GM12878 (cell line): ENCODE measurements around the gene CASP12. TPM values are rescaled to one million over a fixed set of nuclear protein-coding genes. Genes with fewer than 3 reads are reported as not detected.

ENCODE experiments used
- ATAC-seq: fragments of 200-7000 bp; cut with Tn5 transposase; 3 replicates; pipeline ENCODE4 v1.9.1; 2020; ENCODE audit warnings: mild to moderate bottlenecking, moderate library complexity
- BruUV-seq: library from RNA; stranded (reverse); fragments of 400-500 nt; replicated peaks from 2 replicates; lab custom pipeline; 2021; lab: Mats Ljungman, UMichigan
- CTCF ChIA-PET: fragments of 300-600 bp; sonication (Branson Sonifier 250); formaldehyde crosslinking; extraction: SDS; loops from one replicate; lab custom pipeline; 2021; ENCODE audit warnings: inconsistent platforms; lab: Yijun Ruan, JAX
- POLR2A ChIA-PET: fragments of 350-600 bp; formaldehyde crosslinking; extraction: SDS; loops from one replicate; lab custom pipeline; 2021; ENCODE audit warnings: inconsistent platforms; lab: Charles Lee
- RAD21 ChIA-PET: fragments of 300-600 bp; sonication (Branson Sonifier 250); formaldehyde crosslinking; loops from one replicate; lab custom pipeline; 2023; ENCODE audit warnings: antibody characterized with exemption; ENCODE audit not compliant: unreplicated experiment; lab: Charles Lee
- SMC1A ChIA-PET: fragments of 300-600 bp; sonication (Branson Sonifier 250); formaldehyde crosslinking; loops from one replicate; lab custom pipeline; 2023; ENCODE audit not compliant: unreplicated experiment, uncharacterized antibody; lab: Charles Lee
- DNase-seq: peaks from one replicate; pipeline ENCODE4 v3.0.0-alpha.2; 2011; ENCODE audit warnings: low read depth, low spot score
- FAIRE-seq: peaks from 3 replicates; lab custom pipeline; 2011; peaks lifted over from hg19 to GRCh38; lab: Jason Lieb, UNC
- H2AFZ ChIP-seq: 2 replicates; pipeline ENCODE4 v1.6.0; 2011; ENCODE audit warnings: low read depth, low read length, control low read depth; ENCODE audit not compliant: control insufficient read depth
- H3K27ac ChIP-seq: 2 replicates; pipeline ENCODE4 v1.5.1; 2011; ENCODE audit warnings: control low read depth; ENCODE audit not compliant: control insufficient read depth, insufficient read depth
- H3K27me3 ChIP-seq, 2 experiments: replicated peaks in 1 of 2; 2 replicates each; pipeline versions ENCODE4 v1.6.0 to v1.6.1; 2011; ENCODE audit warnings: low read length in 1 of 2; ENCODE audit not compliant: control insufficient read depth in 2 of 2, insufficient read depth in 2 of 2
- H3K36me3 ChIP-seq, 2 experiments: 2 replicates each; pipeline ENCODE4 v1.5.1; 2011; ENCODE audit warnings: low read length in 1 of 2; ENCODE audit not compliant: control insufficient read depth in 2 of 2, insufficient read depth in 2 of 2
- H3K4me1 ChIP-seq: 2 replicates; pipeline ENCODE4 v1.6.1; 2011; ENCODE audit warnings: mild to moderate bottlenecking, low read length, moderate library complexity, mixed read lengths; ENCODE audit not compliant: control insufficient read depth, insufficient read depth
- H3K4me2 ChIP-seq: 2 replicates; pipeline ENCODE4 v1.6.0; 2011; ENCODE audit warnings: control low read depth; ENCODE audit not compliant: control insufficient read depth, insufficient read depth
- H3K4me3 ChIP-seq: fragments of 200-600 bp; sonication (generic); 2 replicates; pipeline ENCODE4 v1.5.1; 2016
- H3K79me2 ChIP-seq: 2 replicates; pipeline ENCODE4 v1.6.0; 2011; ENCODE audit warnings: low read length; ENCODE audit not compliant: control insufficient read depth, insufficient read depth
- H3K9ac ChIP-seq: 2 replicates; pipeline ENCODE4 v1.8.0; 2011; ENCODE audit warnings: low read length, control low read depth, mixed read lengths; ENCODE audit not compliant: control insufficient read depth, insufficient read depth
- H3K9me3 ChIP-seq: replicated peaks from 3 replicates; pipeline ENCODE4 v1.5.1; 2011; ENCODE audit warnings: mild to moderate bottlenecking, low read length; ENCODE audit not compliant: control insufficient read depth, insufficient read depth
- H4K20me1 ChIP-seq: 2 replicates; pipeline ENCODE4 v1.6.0; 2011; ENCODE audit not compliant: control insufficient read depth, insufficient read depth
- EGR1 ChIP-seq, 2 experiments: IDR thresholded peaks; 1 replicate in 1 of 2; 2 replicates in 1 of 2; pipeline ENCODE4 v1.6.1; 2011 to 2012; ENCODE audit warnings: low read depth in 2 of 2, low read length in 2 of 2, borderline replicate concordance in 1 of 2, mild to moderate bottlenecking in 1 of 2, moderate library complexity in 1 of 2
- EZH2 ChIP-seq: IDR thresholded peaks from 2 replicates; pipeline ENCODE4 v1.6.1; 2012; ENCODE audit warnings: low read depth, mild to moderate bottlenecking, control low read depth, inconsistent platforms, low read length, borderline replicate concordance; ENCODE audit not compliant: control insufficient read depth
- JUND ChIP-seq: IDR thresholded peaks from 2 replicates; pipeline ENCODE4 v1.6.1; 2012; ENCODE audit warnings: low read depth, mild to moderate bottlenecking, low read length, improper control_type of control experiment, moderate library complexity
- MEF2B ChIP-seq: fragments of 450-650 bp; IDR thresholded peaks from 2 replicates; pipeline ENCODE4 v1.6.1; 2018; ENCODE audit warnings: mild to moderate bottlenecking, moderate library complexity; ENCODE audit not compliant: partially characterized antibody, poor library complexity, severe bottlenecking
- MTA3 ChIP-seq: IDR thresholded peaks from 2 replicates; pipeline ENCODE4 v1.6.1; 2012; ENCODE audit warnings: low read length, inconsistent platforms, borderline replicate concordance
- NR2C1 ChIP-seq: fragments of 450-650 bp; IDR thresholded peaks from 2 replicates; pipeline ENCODE4 v1.6.1; 2017; ENCODE audit warnings: antibody characterized with exemption, mild to moderate bottlenecking, moderate library complexity
- POLR2A ChIP-seq: IDR thresholded peaks from 2 replicates; pipeline ENCODE4 v1.6.1; 2011; ENCODE audit warnings: low read depth, mild to moderate bottlenecking, low read length
- POU2F2 ChIP-seq: IDR thresholded peaks from 3 replicates; pipeline ENCODE4 v1.6.1; 2011; ENCODE audit warnings: low read depth, mild to moderate bottlenecking, low read length, borderline replicate concordance
- RB1 ChIP-seq: fragments of 450-650 bp; formaldehyde crosslinking; IDR thresholded peaks from 2 replicates; pipeline ENCODE4 v1.6.1; 2017; ENCODE audit warnings: mild to moderate bottlenecking, borderline replicate concordance
- SRF ChIP-seq, 2 experiments: IDR thresholded peaks; 2 replicates each; pipeline ENCODE4 v1.6.1; 2011; ENCODE audit warnings: low read depth in 2 of 2, low read length in 2 of 2, mild to moderate bottlenecking in 1 of 2, moderate library complexity in 1 of 2
- TCF3 ChIP-seq: IDR thresholded peaks from 2 replicates; pipeline ENCODE4 v1.6.1; 2012; ENCODE audit warnings: low read depth, mild to moderate bottlenecking, low read length, borderline replicate concordance; ENCODE audit not compliant: insufficient read depth
- in situ Hi-C: fragments of 300-500 bp; cut with MboI; formaldehyde crosslinking; loops from 9 replicates; pipeline ENCODE4 v1.14.3; 2018; ENCODE audit warnings: mixed read lengths
- intact Hi-C: fragments of 100-400 bp; cut with micrococcal nuclease; formaldehyde crosslinking; loops from one replicate; pipeline ENCODE4 v1.14.2; 2022; ENCODE audit not compliant: unreplicated experiment
- polyA plus RNA-seq, 11 experiments: library from polyadenylated mRNA; depleted of rRNA in 4 of 11; unstranded in 6 of 11; stranded (reverse) in 5 of 11; fragments of >200 nt; fragmentation: Nextera tagmentation in 4 of 11; fragmentation: Illumina TruSeq in 1 of 11; extraction: Ambion mirVana in 4 of 11; extraction: Trizol in 1 of 11; gene quantifications; 1 replicate in 1 of 11; 2 replicates in 10 of 11; pipeline versions ENCODE4 v1.2.1 to v1.2.3, GENCODE V29; 2011 to 2016; ENCODE audit warnings: inconsistent platforms in 2 of 11, missing spikeins in 2 of 11, low read depth in 1 of 11
- total RNA-seq, 4 experiments: library from RNA; depleted of rRNA in 3 of 4; stranded (reverse); fragments of >200 nt in 3 of 4; fragmentation: Illumina TruSeq in 1 of 4; extraction: Trizol in 1 of 4; gene quantifications; 2 replicates each; pipeline versions ENCODE4 v1.2.1 to v1.2.3, GENCODE V29; 2013 to 2021
- TF ChIP-seq, protein P1 (sequence below): IDR thresholded peaks from 2 replicates; pipeline ENCODE4 v1.6.1; 2012; ENCODE audit warnings: improper control_type of control experiment, low read depth, low read length; ENCODE audit not compliant: insufficient replicate concordance
- TF ChIP-seq, protein P2 (sequence below): IDR thresholded peaks from 2 replicates; pipeline ENCODE4 v1.6.1; 2012; ENCODE audit warnings: low read length, inconsistent platforms

CASP12 gene
- total and polyA plus RNA-seq, 10 of the 15 experiments (the other 5 are each of a cell fraction or from before 2014, with no cell fraction given): 0.10 to 0.14 TPM; not detected in 8

DNA sequence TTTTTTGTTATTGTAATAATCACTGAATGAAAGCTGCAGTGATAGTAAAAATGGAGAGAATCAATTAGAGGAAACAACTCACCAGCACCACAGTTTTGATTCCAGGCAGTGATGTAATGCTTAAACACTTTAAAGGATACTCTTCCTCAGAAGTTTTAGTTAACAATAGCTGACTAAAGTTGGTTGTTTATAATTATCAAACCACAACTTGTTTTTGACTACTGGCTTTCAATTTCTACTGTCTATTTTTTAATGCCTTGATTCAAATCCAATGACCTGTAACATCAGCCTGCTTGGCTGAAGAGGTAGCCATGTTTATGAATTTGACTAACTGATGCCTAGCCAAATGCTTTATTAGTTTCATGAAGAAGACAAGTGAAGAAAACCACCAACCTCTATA, 18.2 kb upstream of the CASP12 start:
- H3K27me3 ChIP-seq: peaks cover 0 to 2% of the 10 kb centered on the region in 2 experiments; a peak in 1 of 4 replicates
- ChIA-PET RAD21 (no interaction called here), POLR2A (no interaction called here), SMC1A (no interaction called here), CTCF (no interaction called here)
- no peaks in the 10 kb centered on the region for H3K9me3 ChIP-seq
- H3K4me1 ChIP-seq: no peaks in the 10 kb centered on the region
- FAIRE-seq (no peak), DNase-seq (no peak), ATAC-seq (no peak)
- no peak overlapping the region for H3K4me2 ChIP-seq
- H3K79me2 ChIP-seq: no peaks in the 10 kb centered on the region
- TF ChIP-seq EZH2 (no peak), RB1 (no peak), MTA3 (no peak), TCF3 (no peak), POLR2A (no peak), SRF (IDR thresholded peaks at IDR 0.05; ENCODE audit: low read depth in 2 of 2, low read length in 2 of 2) (no peak), MEF2B (no peak), JUND (no peak), POU2F2 (no peak), NR2C1 (no peak), EGR1 (IDR thresholded peaks at IDR 0.05; ENCODE audit: borderline replicate concordance in 1 of 2, low read depth in 2 of 2, low read length in 2 of 2) (no peak)
- TF ChIP-seq, protein P1, sequence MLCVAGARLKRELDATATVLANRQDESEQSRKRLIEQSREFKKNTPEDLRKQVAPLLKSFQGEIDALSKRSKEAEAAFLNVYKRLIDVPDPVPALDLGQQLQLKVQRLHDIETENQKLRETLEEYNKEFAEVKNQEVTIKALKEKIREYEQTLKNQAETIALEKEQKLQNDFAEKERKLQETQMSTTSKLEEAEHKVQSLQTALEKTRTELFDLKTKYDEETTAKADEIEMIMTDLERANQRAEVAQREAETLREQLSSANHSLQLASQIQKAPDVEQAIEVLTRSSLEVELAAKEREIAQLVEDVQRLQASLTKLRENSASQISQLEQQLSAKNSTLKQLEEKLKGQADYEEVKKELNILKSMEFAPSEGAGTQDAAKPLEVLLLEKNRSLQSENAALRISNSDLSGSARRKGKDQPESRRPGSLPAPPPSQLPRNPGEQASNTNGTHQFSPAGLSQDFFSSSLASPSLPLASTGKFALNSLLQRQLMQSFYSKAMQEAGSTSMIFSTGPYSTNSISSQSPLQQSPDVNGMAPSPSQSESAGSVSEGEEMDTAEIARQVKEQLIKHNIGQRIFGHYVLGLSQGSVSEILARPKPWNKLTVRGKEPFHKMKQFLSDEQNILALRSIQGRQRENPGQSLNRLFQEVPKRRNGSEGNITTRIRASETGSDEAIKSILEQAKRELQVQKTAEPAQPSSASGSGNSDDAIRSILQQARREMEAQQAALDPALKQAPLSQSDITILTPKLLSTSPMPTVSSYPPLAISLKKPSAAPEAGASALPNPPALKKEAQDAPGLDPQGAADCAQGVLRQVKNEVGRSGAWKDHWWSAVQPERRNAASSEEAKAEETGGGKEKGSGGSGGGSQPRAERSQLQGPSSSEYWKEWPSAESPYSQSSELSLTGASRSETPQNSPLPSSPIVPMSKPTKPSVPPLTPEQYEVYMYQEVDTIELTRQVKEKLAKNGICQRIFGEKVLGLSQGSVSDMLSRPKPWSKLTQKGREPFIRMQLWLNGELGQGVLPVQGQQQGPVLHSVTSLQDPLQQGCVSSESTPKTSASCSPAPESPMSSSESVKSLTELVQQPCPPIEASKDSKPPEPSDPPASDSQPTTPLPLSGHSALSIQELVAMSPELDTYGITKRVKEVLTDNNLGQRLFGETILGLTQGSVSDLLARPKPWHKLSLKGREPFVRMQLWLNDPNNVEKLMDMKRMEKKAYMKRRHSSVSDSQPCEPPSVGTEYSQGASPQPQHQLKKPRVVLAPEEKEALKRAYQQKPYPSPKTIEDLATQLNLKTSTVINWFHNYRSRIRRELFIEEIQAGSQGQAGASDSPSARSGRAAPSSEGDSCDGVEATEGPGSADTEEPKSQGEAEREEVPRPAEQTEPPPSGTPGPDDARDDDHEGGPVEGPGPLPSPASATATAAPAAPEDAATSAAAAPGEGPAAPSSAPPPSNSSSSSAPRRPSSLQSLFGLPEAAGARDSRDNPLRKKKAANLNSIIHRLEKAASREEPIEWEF: no peak
- TF ChIP-seq, protein P2, sequence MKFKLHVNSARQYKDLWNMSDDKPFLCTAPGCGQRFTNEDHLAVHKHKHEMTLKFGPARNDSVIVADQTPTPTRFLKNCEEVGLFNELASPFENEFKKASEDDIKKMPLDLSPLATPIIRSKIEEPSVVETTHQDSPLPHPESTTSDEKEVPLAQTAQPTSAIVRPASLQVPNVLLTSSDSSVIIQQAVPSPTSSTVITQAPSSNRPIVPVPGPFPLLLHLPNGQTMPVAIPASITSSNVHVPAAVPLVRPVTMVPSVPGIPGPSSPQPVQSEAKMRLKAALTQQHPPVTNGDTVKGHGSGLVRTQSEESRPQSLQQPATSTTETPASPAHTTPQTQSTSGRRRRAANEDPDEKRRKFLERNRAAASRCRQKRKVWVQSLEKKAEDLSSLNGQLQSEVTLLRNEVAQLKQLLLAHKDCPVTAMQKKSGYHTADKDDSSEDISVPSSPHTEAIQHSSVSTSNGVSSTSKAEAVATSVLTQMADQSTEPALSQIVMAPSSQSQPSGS: no peak
- H2AFZ ChIP-seq: no peak overlapping the region
- BruUV-seq: no TSS peak
- H3K36me3 ChIP-seq: no peaks in the 10 kb centered on the region
- H3K9ac ChIP-seq: no peak overlapping the region
- no peak overlapping the region for H3K27ac ChIP-seq
- in situ Hi-C loops: no loop called here
- H3K4me3 ChIP-seq: no peak overlapping the region
- no peaks in the 10 kb centered on the region for H4K20me1 ChIP-seq
- intact Hi-C loops: no loop called here
